Breast epithelium (tissue), 3 donors: Measurements from ENCODE around the gene B4GALNT3.

Experiments
- POLR2A ChIP-seq: fragments of 450-650 bp; IDR thresholded peaks from one replicate; pipeline ENCODE4 v1.6.1; 2016; ENCODE audit warnings: antibody characterized with exemption, mild to moderate bottlenecking, moderate library complexity
- POLR2AphosphoS5 ChIP-seq, 3 donors: sonication (generic); formaldehyde crosslinking; IDR thresholded peaks; one replicate each; pipeline ENCODE4 v1.6.1; 2017; ENCODE audit warnings: antibody characterized with exemption in 3 of 3
- TF ChIP-seq, protein P1 (sequence below), 3 donors: fragments of 450-650 bp; IDR thresholded peaks; one replicate each; pipeline ENCODE4 v1.5.1; 2016 to 2017; ENCODE audit warnings: antibody characterized with exemption in 3 of 3, mild to moderate bottlenecking in 3 of 3, moderate library complexity in 3 of 3

DNA sequence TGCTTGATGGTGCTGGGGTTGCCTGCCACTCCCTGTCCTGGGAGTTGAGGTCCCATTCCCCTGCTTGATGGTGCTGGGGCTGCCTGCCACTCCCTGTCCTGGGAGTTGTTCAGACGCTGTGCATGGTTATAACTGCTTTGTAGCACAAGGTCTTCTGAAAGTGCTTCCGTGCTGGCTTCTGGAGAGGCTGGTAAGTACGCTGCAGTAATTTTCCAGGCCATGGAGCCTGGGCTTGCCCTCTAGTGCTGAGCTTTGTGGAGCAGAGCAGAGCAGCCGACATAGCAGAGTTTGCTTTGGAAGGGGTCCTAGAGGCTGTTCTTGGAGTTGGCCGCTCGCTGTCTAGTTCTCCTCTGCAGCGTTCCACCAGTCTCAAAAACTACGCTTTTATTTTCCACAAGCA lies 6.3 kb downstream of the B4GALNT3 start:
- no peak for TF ChIP-seq POLR2A
- TF ChIP-seq, protein P1, sequence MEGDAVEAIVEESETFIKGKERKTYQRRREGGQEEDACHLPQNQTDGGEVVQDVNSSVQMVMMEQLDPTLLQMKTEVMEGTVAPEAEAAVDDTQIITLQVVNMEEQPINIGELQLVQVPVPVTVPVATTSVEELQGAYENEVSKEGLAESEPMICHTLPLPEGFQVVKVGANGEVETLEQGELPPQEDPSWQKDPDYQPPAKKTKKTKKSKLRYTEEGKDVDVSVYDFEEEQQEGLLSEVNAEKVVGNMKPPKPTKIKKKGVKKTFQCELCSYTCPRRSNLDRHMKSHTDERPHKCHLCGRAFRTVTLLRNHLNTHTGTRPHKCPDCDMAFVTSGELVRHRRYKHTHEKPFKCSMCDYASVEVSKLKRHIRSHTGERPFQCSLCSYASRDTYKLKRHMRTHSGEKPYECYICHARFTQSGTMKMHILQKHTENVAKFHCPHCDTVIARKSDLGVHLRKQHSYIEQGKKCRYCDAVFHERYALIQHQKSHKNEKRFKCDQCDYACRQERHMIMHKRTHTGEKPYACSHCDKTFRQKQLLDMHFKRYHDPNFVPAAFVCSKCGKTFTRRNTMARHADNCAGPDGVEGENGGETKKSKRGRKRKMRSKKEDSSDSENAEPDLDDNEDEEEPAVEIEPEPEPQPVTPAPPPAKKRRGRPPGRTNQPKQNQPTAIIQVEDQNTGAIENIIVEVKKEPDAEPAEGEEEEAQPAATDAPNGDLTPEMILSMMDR (IDR thresholded peaks at IDR 0.05): no peak
- no peak for TF ChIP-seq POLR2AphosphoS5 (IDR thresholded peaks at IDR 0.05)
